HG03354 (cell line): ENCODE results near the gene GRIA1.
"Not testable (repeated sequence)": the region's sequence is repeated elsewhere in the genome, so short reads cannot be mapped to it uniquely, and the experiment has no call there.

Experiments
- ATAC-seq: cut with Tn5 transposase; IDR thresholded peaks from one replicate; pipeline ENCODE4 v1.9.1; 2021; ENCODE audit warnings: mild to moderate bottlenecking; ENCODE audit not compliant: unreplicated experiment, poor library complexity, severe bottlenecking

Gene GRIA1

GRCh38 chr5:153796527-153796926 is 306.1 kb downstream of the GRIA1 start:
- no peak for ATAC-seq

- no peak for ATAC-seq
Observed at GRCh38 chr5:153797484-153797883, 307.0 kb downstream of the GRIA1 start.

- no peak for ATAC-seq
Observed at GRCh38 chr5:153798830-153799229, 308.4 kb downstream of the GRIA1 start.

- ATAC-seq = no peak
Observed at GRCh38 chr5:153799466-153799865, 309.0 kb downstream of the GRIA1 start.

- no peak for ATAC-seq
Observed at GRCh38 chr5:153802050-153802821, 311.8 kb downstream of the GRIA1 start.

- ATAC-seq = no peak
Observed at GRCh38 chr5:153807801-153808200, 317.3 kb downstream of the GRIA1 start.

- ATAC-seq = no peak
Observed at GRCh38 chr5:153809166-153809565, 318.7 kb downstream of the GRIA1 start.

GRCh38 chr5:153813901-153814300 is 323.4 kb downstream of the GRIA1 start:
- ATAC-seq = no peak

- no peak for ATAC-seq
Observed at GRCh38 chr5:153816870-153817269, 326.4 kb downstream of the GRIA1 start.

- ATAC-seq = no peak
Observed at GRCh38 chr5:153818626-153819025, 328.2 kb downstream of the GRIA1 start.

- no peak for ATAC-seq
Observed at GRCh38 chr5:153823036-153823435, 332.6 kb downstream of the GRIA1 start.

- ATAC-seq = no peak
Observed at GRCh38 chr5:153824909-153825308, 334.4 kb downstream of the GRIA1 start.

- ATAC-seq = no peak
Observed at GRCh38 chr5:153827397-153827796, 336.9 kb downstream of the GRIA1 start.

GRCh38 chr5:153829510-153830065 is 339.1 kb downstream of the GRIA1 start:
- ATAC-seq = no peak

- ATAC-seq = peak; percentile 83
Observed at GRCh38 chr5:153831973-153832372, 341.5 kb downstream of the GRIA1 start.

GRCh38 chr5:153835891-153836515 is 345.5 kb downstream of the GRIA1 start:
- ATAC-seq = no peak

- ATAC-seq = not testable (repeated sequence)
Observed at GRCh38 chr5:153849303-153850113, 359.0 kb downstream of the GRIA1 start.

GRCh38 chr5:153860195-153860886 is 369.9 kb downstream of the GRIA1 start:
- ATAC-seq = no peak

GRCh38 chr5:153862906-153863305 is 372.4 kb downstream of the GRIA1 start:
- ATAC-seq = not testable (repeated sequence)
